H9 (cell line): Measurements from ENCODE around the gene CNGB1. TPM values are rescaled to one million over a fixed set of nuclear protein-coding genes. Genes with fewer than 3 reads are reported as not detected.

Source experiments
- DNase-seq: peaks from one replicate; pipeline ENCODE4 v3.0.0-alpha.2; 2017
- H2AFZ ChIP-seq: one replicate; pipeline ENCODE4 v1.6.1; 2013; ENCODE audit warnings: mild to moderate bottlenecking, low read length, control low read depth, moderate library complexity
- H2AK5ac ChIP-seq: 2 replicates; pipeline ENCODE4 v1.6.1; 2013; ENCODE audit warnings: low read length, control low read depth, mixed read lengths; ENCODE audit not compliant: insufficient read length
- H2BK120ac ChIP-seq: one replicate; pipeline ENCODE4 v1.6.1; 2013; ENCODE audit warnings: low read depth, mild to moderate bottlenecking, low read length, control low read depth, inconsistent platforms; ENCODE audit not compliant: poor library complexity, severe bottlenecking
- H2BK12ac ChIP-seq: 2 replicates; pipeline ENCODE4 v1.6.1; 2013; ENCODE audit warnings: low read length, control low read depth, mixed read lengths, low read depth; ENCODE audit not compliant: insufficient read length
- H2BK15ac ChIP-seq: 2 replicates; pipeline ENCODE4 v1.6.1; 2013; ENCODE audit warnings: low read depth, low read length, control low read depth
- H2BK20ac ChIP-seq: one replicate; pipeline ENCODE4 v1.6.1; 2013; ENCODE audit warnings: low read depth, mild to moderate bottlenecking, low read length, control low read depth, inconsistent platforms; ENCODE audit not compliant: poor library complexity, severe bottlenecking
- H2BK5ac ChIP-seq: 2 replicates; pipeline ENCODE4 v1.6.1; 2013; ENCODE audit warnings: low read length, control low read depth, mixed read lengths; ENCODE audit not compliant: insufficient read length
- H3K14ac ChIP-seq: 2 replicates; pipeline ENCODE4 v1.6.1; 2013; ENCODE audit warnings: low read length, control low read depth; ENCODE audit not compliant: insufficient read depth
- H3K18ac ChIP-seq: 2 replicates; pipeline ENCODE4 v1.6.1; 2013; ENCODE audit warnings: low read depth, mild to moderate bottlenecking, mixed read lengths, low read length, control low read depth; ENCODE audit not compliant: insufficient read length
- H3K23ac ChIP-seq: 2 replicates; pipeline ENCODE4 v1.6.1; 2013; ENCODE audit warnings: low read length, control low read depth, mixed read lengths, low read depth; ENCODE audit not compliant: insufficient read length
- H3K23me2 ChIP-seq: 2 replicates; pipeline ENCODE4 v1.6.1; 2013; ENCODE audit warnings: low read depth, mild to moderate bottlenecking, mixed read lengths, low read length, control low read depth; ENCODE audit not compliant: insufficient read length, poor library complexity, severe bottlenecking
- H3K27ac ChIP-seq: 2 replicates; pipeline ENCODE4 v1.5.1; 2013; ENCODE audit warnings: low read length, control low read depth, mixed read lengths, low read depth; ENCODE audit not compliant: insufficient read length
- H3K27me3 ChIP-seq: 2 replicates; pipeline ENCODE4 v1.6.1; 2013; ENCODE audit warnings: low read length, control low read depth, inconsistent platforms; ENCODE audit not compliant: insufficient read depth
- H3K4ac ChIP-seq: 2 replicates; pipeline ENCODE4 v1.6.1; 2013; ENCODE audit warnings: low read depth, mild to moderate bottlenecking, control low read depth, inconsistent platforms, low read length, moderate library complexity
- H3K4me1 ChIP-seq: 2 replicates; pipeline ENCODE4 v1.6.1; 2013; ENCODE audit warnings: low read length, control low read depth, inconsistent platforms; ENCODE audit not compliant: insufficient read depth
- H3K4me2 ChIP-seq: 2 replicates; pipeline ENCODE4 v1.6.1; 2013; ENCODE audit warnings: low read length, control low read depth, mixed read lengths; ENCODE audit not compliant: insufficient read length, insufficient read depth
- H3K56ac ChIP-seq: 2 replicates; pipeline ENCODE4 v1.6.1; 2013; ENCODE audit warnings: low read depth, mild to moderate bottlenecking, mixed read lengths, low read length, control low read depth; ENCODE audit not compliant: insufficient read length
- H3K79me1 ChIP-seq: 2 replicates; pipeline ENCODE4 v1.6.1; 2013; ENCODE audit warnings: low read depth, mild to moderate bottlenecking, moderate library complexity, low read length, control low read depth, inconsistent platforms; ENCODE audit not compliant: insufficient read depth, poor library complexity, severe bottlenecking
- H3K79me2 ChIP-seq: 2 replicates; pipeline ENCODE4 v1.6.1; 2013; ENCODE audit warnings: low read length, control low read depth, inconsistent platforms; ENCODE audit not compliant: insufficient read depth
- H3K9ac ChIP-seq: 2 replicates; pipeline ENCODE4 v1.6.1; 2013; ENCODE audit warnings: low read length, control low read depth, mixed read lengths; ENCODE audit not compliant: insufficient read length; ENCODE audit errors: extremely low read depth
- H3K9me3 ChIP-seq: one replicate; pipeline ENCODE4 v1.6.1; 2013; ENCODE audit warnings: low read depth, low read length, inconsistent platforms; ENCODE audit not compliant: control insufficient read depth
- H3T11ph ChIP-seq: one replicate; pipeline ENCODE4 v1.6.1; 2013; ENCODE audit warnings: mild to moderate bottlenecking, low read length, control low read depth, inconsistent platforms
- H4K20me1 ChIP-seq: one replicate; pipeline ENCODE4 v1.6.1; 2013; ENCODE audit not compliant: control insufficient read depth, insufficient read length, insufficient read depth
- H4K5ac ChIP-seq: 2 replicates; pipeline ENCODE4 v1.6.1; 2013; ENCODE audit warnings: low read depth, mild to moderate bottlenecking, mixed read lengths, low read length, control low read depth; ENCODE audit not compliant: insufficient read length
- H4K8ac ChIP-seq: replicated peaks from 2 replicates; pipeline ENCODE4 v1.6.1; 2013; ENCODE audit warnings: low read length, control low read depth, mixed read lengths, low read depth; ENCODE audit not compliant: insufficient read length
- H4K91ac ChIP-seq: 2 replicates; pipeline ENCODE4 v1.6.1; 2013; ENCODE audit warnings: low read depth, mild to moderate bottlenecking, moderate library complexity, mixed read lengths, low read length, control low read depth; ENCODE audit not compliant: insufficient read length
- H3K27ac Mint-ChIP-seq, 3 experiments: 2 replicates in 2 of 3; 3 replicates in 1 of 3; pipeline ENCODE4 v1.8.0; 2020 to 2021; ENCODE audit warnings: mixed read lengths in 3 of 3, mild to moderate bottlenecking in 1 of 3, moderate library complexity in 1 of 3
- H3K27me3 Mint-ChIP-seq: 2 replicates; pipeline ENCODE4 v1.8.0; 2021; ENCODE audit warnings: low read depth, mild to moderate bottlenecking, moderate library complexity, mixed read lengths
- H3K36me3 Mint-ChIP-seq, 3 experiments: 2 replicates in 2 of 3; 3 replicates in 1 of 3; pipeline ENCODE4 v1.8.0; 2020 to 2021; ENCODE audit warnings: low read depth in 3 of 3, mixed read lengths in 3 of 3; ENCODE audit not compliant: insufficient read depth in 1 of 3
- H3K4me1 Mint-ChIP-seq, 2 experiments: 2 replicates each; pipeline ENCODE4 v1.8.0; 2020; ENCODE audit warnings: mixed read lengths in 2 of 2
- H3K4me3 Mint-ChIP-seq, 2 experiments: 2 replicates in 1 of 2; 3 replicates in 1 of 2; pipeline ENCODE4 v1.8.0; 2020 to 2021; ENCODE audit warnings: mild to moderate bottlenecking in 2 of 2, mixed read lengths in 2 of 2, moderate library complexity in 1 of 2
- H3K9me3 Mint-ChIP-seq, 2 experiments: 2 replicates in 1 of 2; 3 replicates in 1 of 2; pipeline ENCODE4 v1.8.0; 2020; ENCODE audit warnings: mild to moderate bottlenecking in 2 of 2, mixed read lengths in 2 of 2, moderate library complexity in 1 of 2
- WGBS: extraction: QIAGEN DNeasy Blood & Tissue Kit; methylation state at CpG from one replicate; pipeline ENCODE4 v1.1.7; 2013; ENCODE audit warnings: missing lambda C conversion rate, low lambda C conversion rate, mixed read lengths; ENCODE audit not compliant: insufficient read length; ENCODE audit errors: extremely low coverage; 5-methylcytosine and 5-hydroxymethylcytosine counted together
- total RNA-seq: library from RNA; stranded (reverse); gene quantifications from 2 replicates; pipeline ENCODE4 v1.2.1, GENCODE V29; 2021
- TF ChIP-seq, protein P1 (sequence below): fragments of 200-600 bp; sonication (generic); conservative IDR thresholded peaks from 3 replicates; pipeline ENCODE4 v1.8.0; 2021; ENCODE audit warnings: antibody characterized with exemption, mild to moderate bottlenecking

The CNGB1 gene
- total RNA-seq, 1 experiment from 2014 or later = not detected

DNA sequence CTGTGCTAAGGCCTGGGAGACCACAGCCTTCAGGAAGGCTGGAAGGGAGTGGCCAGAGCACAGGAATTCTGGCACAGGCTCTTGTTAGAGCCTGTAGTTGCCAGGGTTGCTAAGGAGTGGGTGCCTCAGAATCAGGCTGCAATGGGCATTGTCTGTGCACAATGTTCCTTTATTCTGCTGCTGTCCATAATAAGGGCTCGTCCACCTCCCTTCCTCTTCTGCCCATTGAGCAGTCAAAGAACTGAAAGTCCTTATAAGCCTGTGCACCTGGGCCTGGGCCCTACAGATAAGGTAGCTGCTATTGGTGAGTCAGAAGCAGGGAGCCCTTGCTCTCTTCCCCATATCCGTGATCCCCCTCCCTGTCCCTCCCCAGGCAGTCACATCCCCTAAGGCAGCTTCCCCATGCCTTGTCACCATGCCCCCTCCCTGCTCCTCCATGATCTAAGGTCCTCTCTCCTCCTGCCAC lies 5.4 kb upstream of the CNGB1 start:
- H3K79me2 ChIP-seq = no peaks in the 10 kb centered on the region
- H3K9me3 ChIP-seq = no peaks in the 10 kb centered on the region
- no peak overlapping the region for H2AFZ ChIP-seq
- no peaks in the 10 kb centered on the region for H3K79me1 ChIP-seq
- H2AK5ac ChIP-seq = no peak overlapping the region
- H2BK20ac ChIP-seq = no peak overlapping the region
- peaks cover 4% of the 10 kb centered on the region for H3K27me3 Mint-ChIP-seq
- H3K18ac ChIP-seq = no peak overlapping the region
- no peak overlapping the region for H2BK5ac ChIP-seq
- no peaks in the 10 kb centered on the region for H4K20me1 ChIP-seq
- H3K27ac ChIP-seq = no peak overlapping the region
- H4K91ac ChIP-seq = no peak overlapping the region
- no peaks in the 10 kb centered on the region for H3K9me3 Mint-ChIP-seq
- no peaks in the 10 kb centered on the region for H3K27me3 ChIP-seq
- H3K4me1 ChIP-seq = no peaks in the 10 kb centered on the region
- H3K23ac ChIP-seq = no peak overlapping the region
- no peak overlapping the region for H3K27ac Mint-ChIP-seq
- H2BK12ac ChIP-seq = no peak overlapping the region
- no peak overlapping the region for H4K8ac ChIP-seq
- peaks cover 3 to 7% of the 10 kb centered on the region in 2 experiments for H3K4me1 Mint-ChIP-seq
- H3T11ph ChIP-seq = no peak overlapping the region
- WGBS = no CpG with 5 or more reads among the region's 2 CpGs
- no peak overlapping the region for H2BK120ac ChIP-seq
- H3K14ac ChIP-seq = no peak overlapping the region
- TF ChIP-seq, protein P1, sequence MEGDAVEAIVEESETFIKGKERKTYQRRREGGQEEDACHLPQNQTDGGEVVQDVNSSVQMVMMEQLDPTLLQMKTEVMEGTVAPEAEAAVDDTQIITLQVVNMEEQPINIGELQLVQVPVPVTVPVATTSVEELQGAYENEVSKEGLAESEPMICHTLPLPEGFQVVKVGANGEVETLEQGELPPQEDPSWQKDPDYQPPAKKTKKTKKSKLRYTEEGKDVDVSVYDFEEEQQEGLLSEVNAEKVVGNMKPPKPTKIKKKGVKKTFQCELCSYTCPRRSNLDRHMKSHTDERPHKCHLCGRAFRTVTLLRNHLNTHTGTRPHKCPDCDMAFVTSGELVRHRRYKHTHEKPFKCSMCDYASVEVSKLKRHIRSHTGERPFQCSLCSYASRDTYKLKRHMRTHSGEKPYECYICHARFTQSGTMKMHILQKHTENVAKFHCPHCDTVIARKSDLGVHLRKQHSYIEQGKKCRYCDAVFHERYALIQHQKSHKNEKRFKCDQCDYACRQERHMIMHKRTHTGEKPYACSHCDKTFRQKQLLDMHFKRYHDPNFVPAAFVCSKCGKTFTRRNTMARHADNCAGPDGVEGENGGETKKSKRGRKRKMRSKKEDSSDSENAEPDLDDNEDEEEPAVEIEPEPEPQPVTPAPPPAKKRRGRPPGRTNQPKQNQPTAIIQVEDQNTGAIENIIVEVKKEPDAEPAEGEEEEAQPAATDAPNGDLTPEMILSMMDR = no peak
- H4K5ac ChIP-seq = no peak overlapping the region
- no peak overlapping the region for H3K4me2 ChIP-seq
- H3K4ac ChIP-seq = no peak overlapping the region
- no peak overlapping the region for H2BK15ac ChIP-seq
- no peaks in the 10 kb centered on the region for H3K36me3 Mint-ChIP-seq
- no peak overlapping the region for H3K9ac ChIP-seq
- no peak for DNase-seq
- no peaks in the 10 kb centered on the region for H3K23me2 ChIP-seq
- no peak overlapping the region for H3K56ac ChIP-seq
- no peak overlapping the region for H3K4me3 Mint-ChIP-seq
